NCI-H2171 treated with DMSO at 0.1 percent for 48 hours (cell line): ENCODE results near the gene IPP.
"Not testable (repeated sequence)": the region's sequence is repeated elsewhere in the genome, so short reads cannot be mapped to it uniquely, and the experiment has no call there.

ENCODE experiments used
- DNase-seq: peaks from one replicate; lab custom pipeline; 2025; lab: John Stamatoyannopoulos, UW

The IPP gene

DNA sequence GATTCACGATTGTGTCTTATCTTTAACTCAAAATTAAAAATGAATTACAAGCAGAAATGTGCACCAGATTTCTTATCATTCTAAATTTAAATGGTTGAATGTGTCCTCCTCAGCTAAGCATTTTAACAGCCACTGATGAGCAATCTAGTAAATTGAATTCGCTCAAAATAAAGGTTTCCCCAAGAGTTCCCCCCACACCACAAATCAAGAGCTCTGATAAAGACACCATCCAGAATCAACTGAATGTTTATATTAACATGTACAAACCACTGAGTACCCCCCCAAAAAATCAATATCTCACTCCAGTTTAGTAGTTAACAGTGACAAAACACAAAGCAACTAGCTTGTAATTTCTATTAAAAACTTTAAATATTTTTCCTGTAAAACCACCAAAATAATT lies 66.1 kb downstream of the IPP start:
- DNase-seq = no peak

DNA sequence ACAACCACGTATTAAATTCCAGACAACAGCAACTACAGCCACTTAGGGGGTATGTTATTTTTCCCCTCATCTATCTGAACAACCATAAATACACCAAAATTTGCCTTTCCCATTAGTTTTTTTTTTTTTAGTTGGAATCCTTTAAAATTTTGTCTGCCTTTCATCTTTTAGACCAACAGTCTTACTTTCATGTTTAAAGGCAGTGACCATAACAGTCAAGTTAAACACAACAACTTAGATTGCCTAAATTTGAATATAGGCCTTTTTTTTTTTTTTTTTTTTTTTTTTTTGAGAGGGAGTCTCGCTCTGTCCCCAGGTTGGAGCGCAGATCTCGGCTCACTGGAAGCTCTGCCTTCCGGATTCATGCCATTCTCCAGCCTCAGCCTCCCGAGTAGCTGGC lies 67.5 kb downstream of the IPP start:
- no peak for DNase-seq

DNA sequence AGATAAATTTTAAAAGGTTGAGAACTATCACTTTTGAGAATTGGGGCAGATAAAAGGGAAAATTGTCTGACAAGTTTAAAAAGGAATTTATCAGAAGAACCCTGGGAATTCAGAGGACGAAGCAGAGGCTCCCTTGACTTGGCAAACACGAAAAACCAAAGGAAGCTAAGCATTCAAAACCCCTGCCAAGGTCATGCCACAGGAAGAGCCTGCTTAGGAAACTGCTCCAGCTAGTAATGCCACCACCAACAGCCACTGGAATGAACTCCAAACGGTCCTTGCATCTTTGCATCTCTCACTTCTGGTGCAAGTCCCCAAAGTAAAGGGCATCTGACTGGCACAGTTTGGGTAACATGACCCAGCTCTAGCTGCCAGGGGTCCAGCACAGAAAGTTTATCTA lies 71.3 kb downstream of the IPP start:
- no peak for DNase-seq

DNA sequence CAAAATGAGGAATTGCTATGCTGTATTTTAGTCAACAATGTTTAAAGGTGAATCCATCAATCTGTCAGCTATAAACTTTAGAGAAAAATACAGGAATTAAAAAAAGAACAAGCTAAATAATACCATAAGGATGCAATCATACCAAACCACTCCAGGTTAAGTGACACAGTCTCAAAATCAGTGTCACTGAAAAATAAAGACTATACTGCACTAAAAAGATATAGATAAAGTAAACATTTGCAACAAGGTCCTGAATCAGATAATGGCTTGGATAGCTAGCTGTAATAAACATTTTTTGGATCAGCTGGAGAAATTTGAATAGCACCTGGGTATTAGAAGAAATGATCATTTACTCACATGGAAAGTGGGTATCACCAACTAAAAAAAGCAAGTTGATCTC lies 72.0 kb downstream of the IPP start:
- no peak for DNase-seq

DNA sequence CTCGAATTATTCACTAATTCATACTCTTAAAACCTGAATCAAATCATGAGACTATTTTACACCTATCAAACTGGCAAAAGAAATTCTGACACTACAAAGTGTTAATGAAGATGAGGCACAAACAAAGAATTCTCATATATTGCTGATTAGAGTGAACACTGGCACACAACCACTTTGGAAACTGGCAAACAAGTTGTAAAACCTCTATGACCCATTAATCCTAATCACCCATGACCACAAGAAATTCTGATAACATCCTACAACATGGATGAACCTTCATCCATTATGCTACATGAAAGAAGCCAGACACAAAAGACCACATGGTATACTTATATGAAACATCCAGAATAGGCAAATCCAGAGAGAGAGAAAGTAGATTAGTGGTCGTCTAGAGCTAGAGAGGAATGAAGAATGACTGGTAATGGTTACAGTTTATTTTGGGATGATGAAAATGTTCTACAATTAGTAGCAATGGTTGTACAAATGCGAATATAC lies 72.7 kb downstream of the IPP start:
- DNase-seq = no peak

DNA sequence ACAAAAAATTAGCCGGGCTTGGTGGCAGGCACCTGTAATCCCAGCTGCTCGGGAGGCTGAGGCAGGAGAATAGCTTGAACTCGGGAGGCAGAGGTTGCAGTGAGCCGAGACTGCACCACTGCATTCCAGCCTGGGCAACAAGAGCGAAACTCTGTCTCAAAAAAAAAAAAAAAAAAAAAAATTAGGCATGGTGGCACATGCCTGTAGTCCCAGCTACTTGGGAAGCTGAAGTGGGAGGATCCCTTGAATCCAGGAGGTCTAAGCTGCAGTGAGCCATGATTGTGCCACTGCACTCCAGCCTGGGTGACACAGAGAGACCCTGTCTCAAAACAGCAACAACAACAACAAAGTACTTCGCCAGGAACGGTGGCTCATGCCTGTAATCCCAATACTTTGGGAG lies 73.9 kb downstream of the IPP start:
- DNase-seq = not testable (repeated sequence)

DNA sequence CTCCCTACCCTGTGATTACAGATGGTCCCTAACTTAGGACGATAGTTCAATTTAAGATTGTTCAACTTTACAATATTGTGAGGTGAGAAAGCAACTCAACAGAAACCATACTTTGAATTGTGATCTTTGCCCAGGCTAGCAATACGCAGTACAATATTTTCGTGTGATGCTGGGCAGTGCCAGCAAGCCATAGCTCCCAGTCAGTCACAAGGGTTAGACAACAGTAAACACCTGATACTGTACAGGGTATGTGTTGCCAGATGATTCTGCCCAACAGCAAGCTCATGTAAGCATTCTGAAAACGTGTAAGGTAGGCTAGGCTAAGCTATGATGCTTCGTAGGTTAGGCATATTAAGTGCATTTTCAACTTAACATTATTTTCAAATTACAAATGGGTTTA lies 76.0 kb downstream of the IPP start:
- DNase-seq = no peak

DNA sequence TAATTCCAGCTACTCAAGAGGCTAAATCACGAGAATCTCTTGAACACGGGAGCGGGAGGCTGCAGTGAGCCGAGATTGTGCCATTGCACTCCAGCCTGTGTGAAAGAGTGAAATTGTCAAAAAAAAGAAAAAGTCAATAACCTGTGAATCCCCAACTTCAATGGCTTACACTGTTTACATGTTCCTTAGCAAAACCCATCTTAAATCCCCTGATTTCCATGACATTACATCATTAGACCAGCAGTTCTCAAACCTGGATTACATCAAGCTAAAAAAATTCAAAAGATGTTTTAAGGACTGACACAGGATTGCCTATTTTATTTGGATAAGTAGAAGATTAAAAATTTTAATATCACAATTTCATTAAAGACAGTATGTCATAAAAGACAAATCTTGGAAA lies 76.5 kb downstream of the IPP start:
- no peak for DNase-seq

DNA sequence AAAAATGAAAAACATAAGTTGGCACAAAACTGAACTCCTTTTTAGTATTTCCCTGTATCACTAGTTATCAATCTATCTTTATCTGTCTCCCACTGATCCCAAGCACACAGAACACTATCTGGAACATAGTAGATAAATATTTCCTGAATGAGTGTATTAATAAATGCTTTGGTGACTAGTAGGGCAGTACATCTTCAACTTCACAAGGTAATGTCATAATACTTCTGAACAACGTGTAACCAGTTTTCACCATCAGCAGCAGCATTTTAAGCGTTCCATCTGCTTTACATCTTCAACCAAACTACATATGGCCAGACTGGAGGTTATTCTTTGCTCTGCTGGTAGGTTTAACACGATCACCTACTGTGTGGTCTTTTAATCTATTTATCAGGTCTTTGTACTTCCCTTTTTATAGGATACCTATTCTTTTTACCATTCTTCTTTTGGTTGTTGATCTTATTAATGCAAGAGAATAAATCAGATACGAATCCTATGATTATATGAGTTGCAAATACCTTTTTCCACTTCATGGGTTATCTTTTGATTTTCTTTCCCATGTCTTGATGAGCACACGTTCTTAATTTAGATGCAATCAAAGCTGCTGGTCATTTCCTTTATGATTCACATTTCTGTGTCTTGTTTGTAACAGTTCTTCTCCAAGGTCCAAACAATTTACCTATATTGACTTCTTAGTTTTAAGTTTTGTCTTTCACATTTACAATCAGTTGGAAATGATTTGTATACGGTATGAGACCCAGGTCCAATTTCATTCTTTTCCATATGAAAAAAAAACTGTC lies 80.4 kb downstream of the IPP start:
- DNase-seq = no peak

DNA sequence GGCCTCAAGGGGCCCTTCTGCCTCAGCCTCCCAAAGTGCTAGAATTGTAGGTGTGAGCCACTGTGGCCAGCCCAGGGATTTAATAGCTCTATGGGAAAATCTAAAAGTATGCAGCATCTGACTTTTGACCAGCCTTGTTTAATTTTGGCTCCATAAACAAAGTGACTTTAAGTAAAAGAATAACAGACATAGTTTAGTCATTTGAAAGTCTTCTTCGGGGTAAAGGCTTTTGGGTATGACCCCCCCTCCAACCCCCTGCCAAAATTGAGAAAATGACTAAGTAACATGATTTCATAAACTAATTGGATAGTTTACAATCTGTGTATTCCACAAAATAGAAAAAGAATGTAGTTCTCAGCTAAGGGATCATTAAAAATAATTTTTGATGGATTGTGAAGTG lies 81.1 kb downstream of the IPP start:
- no peak for DNase-seq

DNA sequence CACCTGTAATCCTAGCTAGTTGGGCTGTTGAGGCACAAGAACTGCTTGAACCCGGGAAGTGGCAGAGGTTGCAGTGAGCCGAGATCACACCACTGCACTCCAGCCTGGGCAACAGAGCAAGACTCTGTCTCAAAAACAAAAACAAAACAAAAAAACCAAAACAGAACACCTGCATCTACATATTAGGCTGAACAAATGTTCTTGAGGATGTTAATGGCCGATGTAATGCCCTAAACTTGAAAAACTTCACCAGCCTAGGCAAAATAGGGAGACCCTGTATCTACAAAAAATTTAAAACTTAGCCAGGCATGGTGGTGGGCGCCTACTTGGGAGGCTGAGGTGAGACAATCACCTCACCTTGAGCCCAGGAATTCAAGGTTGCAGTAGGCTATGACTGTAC lies 81.9 kb downstream of the IPP start:
- no peak for DNase-seq

DNA sequence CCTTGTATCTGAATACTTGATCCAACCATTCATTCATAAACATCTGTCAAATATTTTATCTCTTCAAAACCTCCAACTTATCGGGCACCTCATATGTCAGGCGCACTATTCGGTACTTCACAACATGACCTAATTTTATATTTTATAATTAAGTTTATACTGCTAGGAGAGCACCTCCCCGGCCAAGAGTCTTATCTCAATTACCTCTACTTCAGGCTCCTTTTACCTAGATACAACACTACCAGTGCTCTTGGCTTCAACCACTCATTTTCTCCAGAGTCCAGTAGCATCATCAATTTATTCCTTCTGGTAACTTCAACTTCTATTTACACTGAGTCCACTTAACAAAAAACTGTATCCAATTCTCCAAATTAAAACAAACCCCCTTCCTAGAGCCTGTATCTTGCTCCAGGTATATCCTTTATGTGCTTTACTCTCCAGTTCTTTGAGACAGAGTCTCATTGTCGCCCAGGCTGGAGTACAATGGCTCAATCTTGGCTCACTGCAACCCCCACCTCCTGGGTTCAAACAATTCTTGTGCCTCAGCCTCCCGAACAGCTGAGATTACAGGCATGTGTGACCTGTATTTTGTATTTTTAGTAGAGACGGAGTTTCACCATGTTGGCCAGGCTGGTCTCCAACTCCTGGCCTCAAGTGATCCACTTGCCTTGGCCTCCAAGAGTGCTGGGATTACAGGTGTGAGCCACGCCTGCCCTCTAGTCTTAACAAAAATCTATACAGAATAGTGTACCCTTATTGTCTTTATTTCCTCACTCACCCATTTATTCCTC lies 82.9 kb downstream of the IPP start:
- no peak for DNase-seq

DNA sequence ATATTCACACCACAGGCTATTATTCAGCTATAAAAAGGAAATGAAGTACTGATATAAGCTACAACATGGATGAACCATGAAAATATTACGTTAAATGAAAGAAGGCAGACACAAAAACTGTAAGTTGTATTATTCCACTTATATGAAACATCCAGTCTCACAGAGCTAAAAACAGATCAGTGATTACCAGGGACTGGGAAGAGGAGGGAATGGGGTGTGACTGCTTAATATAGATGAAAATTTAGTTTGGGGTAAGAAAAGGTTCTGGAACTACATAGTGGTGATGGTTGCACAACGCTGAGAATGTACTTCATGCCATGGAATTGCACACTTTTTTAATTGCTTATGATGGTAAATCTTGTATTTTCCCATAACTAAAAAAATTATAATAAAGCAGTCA lies 83.6 kb downstream of the IPP start:
- no peak for DNase-seq

DNA sequence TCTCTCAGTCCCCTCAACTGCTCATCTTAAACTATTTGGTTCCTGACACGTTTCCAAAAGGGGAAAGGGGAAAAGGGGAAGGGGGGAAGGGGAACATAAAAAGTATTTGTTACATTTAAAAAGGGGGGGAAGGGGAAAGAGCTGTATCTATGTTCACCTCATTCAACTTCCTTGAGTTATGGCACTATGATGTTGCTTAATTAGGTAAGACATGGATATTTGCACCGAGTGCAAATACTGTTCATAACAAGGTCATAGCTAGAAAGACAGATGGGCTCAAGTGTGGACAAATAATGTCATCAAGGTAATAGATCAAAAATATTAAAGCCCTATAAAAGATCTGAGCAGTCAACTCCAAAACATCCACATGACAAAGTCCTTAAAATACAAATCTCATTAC lies 90.1 kb downstream of the IPP start:
- no peak for DNase-seq

DNA sequence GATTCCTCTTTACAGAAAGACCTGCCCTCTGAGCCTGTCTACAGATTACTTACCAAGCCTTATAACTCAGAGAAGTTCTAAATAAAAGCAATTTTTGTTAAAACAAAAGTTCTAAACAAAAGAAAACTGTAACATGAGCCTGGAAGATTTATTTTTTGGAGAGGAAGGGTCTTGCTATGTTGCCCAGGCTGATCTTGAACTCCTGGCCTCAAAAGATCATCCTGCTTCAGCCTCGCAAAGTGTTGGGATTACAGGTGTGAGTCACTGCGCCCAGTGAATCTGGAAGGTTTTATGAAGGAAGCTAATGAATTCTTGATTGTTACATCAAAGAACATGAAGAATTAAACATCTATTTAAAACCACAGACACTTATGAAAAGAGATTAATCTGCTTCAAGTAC lies 91.2 kb downstream of the IPP start:
- no peak for DNase-seq

DNA sequence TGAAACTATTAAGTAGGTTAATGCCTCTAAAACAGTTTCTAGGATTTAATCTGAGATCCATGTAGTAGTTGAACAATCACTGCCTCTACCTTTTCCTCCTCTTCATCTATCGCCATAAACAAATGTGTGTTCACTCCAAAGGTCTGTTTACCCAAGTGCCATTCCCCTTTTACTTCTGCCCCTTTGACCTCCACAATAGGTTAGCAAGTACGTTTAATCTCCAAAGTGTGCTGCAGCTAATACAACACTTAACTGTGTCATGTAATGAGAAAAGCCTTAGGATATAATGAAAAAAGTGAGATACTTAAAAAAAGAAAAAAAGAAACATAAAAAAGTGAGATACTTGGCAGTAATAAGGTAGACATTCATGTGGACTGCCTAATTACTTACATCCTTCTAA lies 92.3 kb downstream of the IPP start:
- no peak for DNase-seq

DNA sequence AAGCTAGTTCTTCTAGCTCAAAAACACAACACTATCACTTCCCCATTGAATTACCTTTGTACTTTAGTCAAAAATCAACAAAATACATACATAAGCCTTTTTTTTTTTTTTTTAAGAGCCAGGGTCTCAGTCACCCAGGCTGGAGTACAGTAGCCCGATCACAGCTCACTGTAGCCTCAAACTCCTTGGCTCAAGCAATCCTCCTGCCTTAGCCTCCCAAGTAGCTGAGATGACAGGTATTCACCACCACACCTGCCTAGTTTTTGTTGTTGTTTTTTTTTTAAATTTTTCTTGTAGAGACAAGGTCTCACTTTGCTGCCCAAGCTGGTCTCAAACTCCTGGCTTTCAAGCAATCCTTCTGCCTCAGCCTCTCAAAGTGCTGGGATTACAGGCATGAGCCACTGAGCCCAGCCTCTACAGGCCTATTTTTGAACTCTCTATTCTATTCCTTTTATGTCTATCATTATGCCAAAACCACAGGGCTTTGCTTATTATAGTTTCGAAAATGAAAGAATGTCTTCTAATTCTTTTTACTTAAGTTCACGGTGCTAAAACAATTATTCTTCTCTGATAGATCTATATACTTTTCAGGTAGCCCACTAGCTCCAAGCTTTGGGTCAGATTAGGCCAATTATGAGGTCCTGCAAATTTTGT lies 93.8 kb downstream of the IPP start:
- DNase-seq = no peak

DNA sequence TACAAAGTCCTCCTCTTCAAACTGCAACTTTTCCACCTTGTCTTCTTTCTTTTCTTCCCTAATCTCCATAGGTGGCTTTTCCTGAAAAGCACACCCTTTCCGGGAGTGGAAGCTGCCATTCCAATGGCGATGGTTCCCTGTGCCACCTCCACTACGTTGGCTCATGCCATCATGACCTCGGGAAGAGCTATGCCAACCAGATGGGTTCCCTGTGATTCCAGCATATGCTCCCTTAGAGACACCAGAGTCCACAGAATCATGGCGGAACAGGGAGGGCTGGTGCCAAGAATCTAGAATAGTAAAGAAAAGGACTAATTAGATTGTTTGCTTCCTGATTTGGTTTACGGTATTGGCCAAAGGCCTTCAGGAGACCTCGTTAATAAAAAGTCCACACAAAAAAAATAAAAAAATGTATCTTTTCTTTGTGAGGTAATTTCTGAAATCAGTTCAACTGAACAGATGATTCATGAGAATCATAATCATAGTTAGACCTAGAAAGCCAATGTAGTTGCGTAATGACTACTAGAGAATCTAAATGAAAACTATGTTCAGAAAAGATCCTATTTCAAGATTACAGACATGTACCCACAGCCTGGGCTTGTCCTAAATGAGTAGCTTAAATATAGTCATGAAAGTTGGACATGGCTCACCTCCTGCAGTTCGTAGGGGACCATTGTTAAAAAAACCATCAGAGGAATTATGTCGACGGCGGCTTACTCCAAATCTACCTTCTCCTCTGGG lies 95.7 kb downstream of the IPP start:
- DNase-seq = no peak
